Measurements from ENCODE around the gene SHOC2. TPM values are rescaled to one million over a fixed set of nuclear protein-coding genes. Genes with fewer than 3 reads are reported as not detected.

The SHOC2 gene
- total and polyA plus RNA-seq, 2 of the 8 experiments (the other 6 are each of a cell fraction or from before 2014, with no cell fraction given), result 7.6 to 28.2 TPM

DNA sequence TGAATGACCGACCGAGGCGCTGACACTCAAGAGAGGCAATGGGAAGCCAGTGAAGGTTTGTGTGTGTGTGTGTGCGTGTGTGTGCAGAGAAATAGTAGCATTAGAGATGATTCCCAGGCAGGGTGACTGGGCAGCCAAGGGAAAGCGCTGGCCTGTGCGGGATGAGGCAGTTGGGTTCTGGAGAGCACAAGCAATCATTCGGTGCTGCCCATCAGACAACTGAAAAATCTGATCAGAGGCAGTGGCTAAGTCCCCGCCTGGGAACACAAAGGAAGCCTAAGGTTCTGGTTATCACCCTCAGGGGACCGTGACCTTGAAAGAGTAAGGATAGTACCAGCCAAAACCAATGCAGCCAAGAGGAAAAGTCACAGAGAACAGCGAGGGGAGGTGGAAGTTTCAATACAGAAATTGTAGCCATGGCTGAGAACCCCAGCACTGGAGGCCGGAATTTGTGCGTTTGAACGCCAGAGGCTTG lies 48.5 kb upstream of the SHOC2 start:
- 77% methylated on average over 13 of the region's 13 CpGs; no CpG with 5 or more reads in 1 of the 2 experiments for WGBS, 2 experiments (ENCODE audit: extremely low coverage in 1 of 2, insufficient coverage in 1 of 2, insufficient read length in 1 of 2, insufficient replicate concordance in 2 of 2, low coverage in 1 of 2, low lambda C conversion rate in 2 of 2, missing lambda C conversion rate in 1 of 2)
- no peak overlapping the region for H3K14ac ChIP-seq (ENCODE audit: insufficient read length)
- no peak overlapping the region for H3K56ac ChIP-seq (replicated peaks; ENCODE audit: insufficient read length, low read depth, low read length)
- peak overlapping the region; percentile 85; the same call in 1 of the 2 replicates for H4K8ac ChIP-seq (ENCODE audit: extremely low read depth, insufficient read depth, low read length)
- no peaks in the 10 kb centered on the region for H3K9me3 ChIP-seq (ENCODE audit: insufficient read depth in 2 of 2, low read depth in 1 of 2, low read length in 1 of 2)
- H3K9ac ChIP-seq (replicated peaks in 1 of 4; ENCODE audit: extremely low read depth in 1 of 4, low read depth in 3 of 4, low read length in 3 of 4), result peak overlapping the region in 2 of 4 experiments; percentile 57 to 61; a peak in 4 of 7 replicates
- peaks cover 2% of the 10 kb centered on the region; the same call in 1 of the 2 replicates for H3K23me2 ChIP-seq (ENCODE audit: low read depth, low read length)
- H2BK120ac ChIP-seq (replicated peaks; ENCODE audit: low read depth, low read length), result peak overlapping the region; percentile 9
- H3K79me1 ChIP-seq (ENCODE audit: low read depth, low read length), result no peaks in the 10 kb centered on the region
- H3K27ac ChIP-seq (ENCODE audit: low read depth, low read length), result peak overlapping the region; percentile 78
- DNase-seq (ENCODE audit: low read depth in 1 of 2, low spot score in 2 of 2), result no peak
- H3K27me3 ChIP-seq (replicated peaks in 1 of 4; ENCODE audit: control insufficient read depth in 3 of 4, extremely low read depth in 1 of 4, insufficient read depth in 3 of 4, low read length in 3 of 4), result no peaks in the 10 kb centered on the region
- H2BK20ac ChIP-seq (ENCODE audit: low read length), result peak overlapping the region; percentile 83
- peak overlapping the region; percentile 66 to 81 for H3K4me2 ChIP-seq (ENCODE audit: insufficient read depth in 1 of 2, low read depth in 2 of 2, low read length in 2 of 2)
- H4K20me1 ChIP-seq (replicated peaks in 1 of 2; ENCODE audit: control insufficient read depth in 1 of 2, insufficient read depth in 2 of 2, low read length in 2 of 2), result no peaks in the 10 kb centered on the region
- peak overlapping the region; percentile 65; the same call in 1 of the 2 replicates for H2BK15ac ChIP-seq (ENCODE audit: low read length)
- peak overlapping the region; percentile 57 for H3K18ac ChIP-seq (ENCODE audit: extremely low read depth, low read length)
- H3K4ac ChIP-seq (replicated peaks; ENCODE audit: insufficient read length, low read depth, low read length), result peak overlapping the region; percentile 2
- H2BK5ac ChIP-seq (ENCODE audit: low read depth, low read length), result peak overlapping the region; percentile 89
- peak overlapping the region; percentile 97 for H2BK12ac ChIP-seq (ENCODE audit: low read depth, low read length)
- peak overlapping the region; percentile 61 for H2AK5ac ChIP-seq (ENCODE audit: low read depth, low read length)
- H4K91ac ChIP-seq (replicated peaks; ENCODE audit: insufficient read length, low read length), result peak overlapping the region; percentile 61
- H3K4me1 ChIP-seq (replicated peaks in 1 of 4; ENCODE audit: control insufficient read depth in 3 of 4, insufficient read depth in 4 of 4, low read length in 3 of 4), result peaks cover 4 to 12% (median 8%) of the 10 kb centered on the region in 4 experiments
- H3K23ac ChIP-seq (ENCODE audit: insufficient read length), result no peak overlapping the region
- CTCF ChIA-PET (ENCODE audit: partially characterized antibody), result interaction anchor here (0.7 to 0.9 kb wide), 3 partner anchors 45 to 1266 kb away, joined by 3 read pairs; no protein-coding TSS in a partner anchor
- 0 out of 2 replicates have a peak overlapping the region, but pooled peaks have one; percentile 73 for H2AFZ ChIP-seq (ENCODE audit: low read length)
- peak overlapping the region in 2 of 4 experiments; percentile 18 to 74; a peak in 4 of 8 replicates for H3K4me3 ChIP-seq (ENCODE audit: extremely low read depth in 1 of 4, insufficient read depth in 2 of 4, low read depth in 3 of 4, low read length in 4 of 4)
- POLR2A ChIA-PET (ENCODE audit: partially characterized antibody), result interaction anchor here (0.9 to 1.2 kb wide), 5 partner anchors 9 to 48 kb away, joined by 4 to 12 read pairs (median 5); partner anchors contain the start of genes BBIP1 and SHOC2
- peak overlapping the region; percentile 37 for H4K5ac ChIP-seq (ENCODE audit: insufficient read length, low read depth, low read length)
- H3K79me2 ChIP-seq (ENCODE audit: control insufficient read depth in 1 of 2, insufficient read depth in 2 of 2, low read length in 2 of 2), result peaks cover 0 to 11% of the 10 kb centered on the region in 2 experiments; a peak in 2 of 4 replicates
- no peaks in the 10 kb centered on the region; a peak in 1 of 8 replicates for H3K36me3 ChIP-seq (ENCODE audit: control insufficient read depth in 2 of 4, insufficient read depth in 4 of 4, low read length in 3 of 4)
- no peak for FAIRE-seq
- TF ChIP-seq ZNF274 (IDR thresholded peaks at IDR 0.05; ENCODE audit: borderline replicate concordance, extremely low read depth, low read length) (no peak), PHF8 (conservative IDR thresholded peaks at IDR 0.05; ENCODE audit: low read depth, low read length) (no peak), JUND (IDR thresholded peaks at IDR 0.05; ENCODE audit: low read length) (no peak), EP300 (IDR thresholded peaks at IDR 0.05; ENCODE audit: borderline replicate concordance in 1 of 2, low read depth in 2 of 2, low read length in 2 of 2) (no peak), HDAC2 (IDR thresholded peaks at IDR 0.05; ENCODE audit: borderline replicate concordance in 1 of 2, low read depth in 2 of 2, low read length in 2 of 2) (no peak), ASH2L (IDR thresholded peaks at IDR 0.05; ENCODE audit: low read length) (no peak), CHD2 (IDR thresholded peaks at IDR 0.05; ENCODE audit: low read length) (no peak), TAF7 (optimal IDR thresholded peaks at IDR 0.05; ENCODE audit: borderline replicate concordance, low read depth, low read length) (no peak)
- TF ChIP-seq, protein P1, sequence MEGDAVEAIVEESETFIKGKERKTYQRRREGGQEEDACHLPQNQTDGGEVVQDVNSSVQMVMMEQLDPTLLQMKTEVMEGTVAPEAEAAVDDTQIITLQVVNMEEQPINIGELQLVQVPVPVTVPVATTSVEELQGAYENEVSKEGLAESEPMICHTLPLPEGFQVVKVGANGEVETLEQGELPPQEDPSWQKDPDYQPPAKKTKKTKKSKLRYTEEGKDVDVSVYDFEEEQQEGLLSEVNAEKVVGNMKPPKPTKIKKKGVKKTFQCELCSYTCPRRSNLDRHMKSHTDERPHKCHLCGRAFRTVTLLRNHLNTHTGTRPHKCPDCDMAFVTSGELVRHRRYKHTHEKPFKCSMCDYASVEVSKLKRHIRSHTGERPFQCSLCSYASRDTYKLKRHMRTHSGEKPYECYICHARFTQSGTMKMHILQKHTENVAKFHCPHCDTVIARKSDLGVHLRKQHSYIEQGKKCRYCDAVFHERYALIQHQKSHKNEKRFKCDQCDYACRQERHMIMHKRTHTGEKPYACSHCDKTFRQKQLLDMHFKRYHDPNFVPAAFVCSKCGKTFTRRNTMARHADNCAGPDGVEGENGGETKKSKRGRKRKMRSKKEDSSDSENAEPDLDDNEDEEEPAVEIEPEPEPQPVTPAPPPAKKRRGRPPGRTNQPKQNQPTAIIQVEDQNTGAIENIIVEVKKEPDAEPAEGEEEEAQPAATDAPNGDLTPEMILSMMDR (IDR thresholded peaks at IDR 0.05; ENCODE audit: control extremely low read depth in 1 of 3, insufficient read depth in 1 of 3, low read depth in 1 of 3, low read length in 3 of 3), result no peak

Data from H1 (cell line).